GM12801 (cell line): ENCODE measurements around the gene CDC16.

Source experiments
- TF ChIP-seq, protein P1 (sequence below): IDR thresholded peaks from one replicate; pipeline ENCODE4 v1.5.1; 2011; ENCODE audit warnings: control low read depth; ENCODE audit not compliant: insufficient read length; ENCODE audit errors: extremely low read depth

The CDC16 gene

DNA sequence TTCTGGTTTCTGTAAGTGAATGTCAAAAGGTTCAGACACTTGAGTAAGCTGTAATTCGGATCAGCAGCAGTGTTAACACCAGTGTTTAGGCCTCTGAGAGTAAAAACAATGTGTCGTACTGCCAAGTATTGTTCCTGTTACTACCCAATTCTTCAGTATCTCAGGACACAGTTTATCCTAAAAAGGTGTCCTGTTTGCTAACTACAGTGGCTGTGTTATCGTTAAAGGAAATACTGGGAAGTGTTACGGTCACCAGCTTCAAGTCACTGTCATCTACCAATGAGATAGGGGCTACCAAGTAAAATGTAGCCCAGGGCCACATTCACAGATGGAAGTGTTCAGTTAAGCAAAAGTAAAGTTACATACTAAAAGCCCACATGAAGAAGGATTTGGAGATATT lies 44.4 kb downstream of the CDC16 start:
- TF ChIP-seq, protein P1, sequence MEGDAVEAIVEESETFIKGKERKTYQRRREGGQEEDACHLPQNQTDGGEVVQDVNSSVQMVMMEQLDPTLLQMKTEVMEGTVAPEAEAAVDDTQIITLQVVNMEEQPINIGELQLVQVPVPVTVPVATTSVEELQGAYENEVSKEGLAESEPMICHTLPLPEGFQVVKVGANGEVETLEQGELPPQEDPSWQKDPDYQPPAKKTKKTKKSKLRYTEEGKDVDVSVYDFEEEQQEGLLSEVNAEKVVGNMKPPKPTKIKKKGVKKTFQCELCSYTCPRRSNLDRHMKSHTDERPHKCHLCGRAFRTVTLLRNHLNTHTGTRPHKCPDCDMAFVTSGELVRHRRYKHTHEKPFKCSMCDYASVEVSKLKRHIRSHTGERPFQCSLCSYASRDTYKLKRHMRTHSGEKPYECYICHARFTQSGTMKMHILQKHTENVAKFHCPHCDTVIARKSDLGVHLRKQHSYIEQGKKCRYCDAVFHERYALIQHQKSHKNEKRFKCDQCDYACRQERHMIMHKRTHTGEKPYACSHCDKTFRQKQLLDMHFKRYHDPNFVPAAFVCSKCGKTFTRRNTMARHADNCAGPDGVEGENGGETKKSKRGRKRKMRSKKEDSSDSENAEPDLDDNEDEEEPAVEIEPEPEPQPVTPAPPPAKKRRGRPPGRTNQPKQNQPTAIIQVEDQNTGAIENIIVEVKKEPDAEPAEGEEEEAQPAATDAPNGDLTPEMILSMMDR, result no peak

DNA sequence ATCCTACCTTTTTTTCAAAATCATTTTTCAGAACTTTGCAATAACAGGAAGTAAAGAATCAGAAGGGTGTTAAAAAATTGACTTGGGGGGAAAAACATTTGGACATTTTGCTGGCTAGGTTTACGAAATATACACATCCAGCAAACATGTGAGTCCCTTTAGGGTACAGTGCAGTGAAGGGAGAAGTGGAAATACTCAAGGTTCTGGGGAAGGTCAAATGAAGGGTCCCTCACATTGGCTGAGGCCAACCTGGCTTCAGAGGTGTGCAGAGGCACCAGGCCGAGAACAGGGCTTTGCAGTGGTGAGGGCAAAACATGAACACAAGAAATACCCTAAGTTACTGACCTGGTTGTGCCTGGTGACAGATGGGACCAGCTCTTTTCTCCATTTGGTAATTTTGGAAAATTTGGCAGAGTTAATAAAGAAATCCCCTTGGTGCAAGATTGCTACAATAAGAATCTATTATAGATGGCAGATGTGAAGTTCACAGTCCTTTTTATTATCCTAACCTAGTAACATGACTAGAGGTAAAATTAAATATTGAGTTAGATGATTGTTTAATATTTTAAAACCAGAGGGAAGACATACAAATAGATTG lies 45.2 kb downstream of the CDC16 start:
- TF ChIP-seq, protein P1, result no peak

DNA sequence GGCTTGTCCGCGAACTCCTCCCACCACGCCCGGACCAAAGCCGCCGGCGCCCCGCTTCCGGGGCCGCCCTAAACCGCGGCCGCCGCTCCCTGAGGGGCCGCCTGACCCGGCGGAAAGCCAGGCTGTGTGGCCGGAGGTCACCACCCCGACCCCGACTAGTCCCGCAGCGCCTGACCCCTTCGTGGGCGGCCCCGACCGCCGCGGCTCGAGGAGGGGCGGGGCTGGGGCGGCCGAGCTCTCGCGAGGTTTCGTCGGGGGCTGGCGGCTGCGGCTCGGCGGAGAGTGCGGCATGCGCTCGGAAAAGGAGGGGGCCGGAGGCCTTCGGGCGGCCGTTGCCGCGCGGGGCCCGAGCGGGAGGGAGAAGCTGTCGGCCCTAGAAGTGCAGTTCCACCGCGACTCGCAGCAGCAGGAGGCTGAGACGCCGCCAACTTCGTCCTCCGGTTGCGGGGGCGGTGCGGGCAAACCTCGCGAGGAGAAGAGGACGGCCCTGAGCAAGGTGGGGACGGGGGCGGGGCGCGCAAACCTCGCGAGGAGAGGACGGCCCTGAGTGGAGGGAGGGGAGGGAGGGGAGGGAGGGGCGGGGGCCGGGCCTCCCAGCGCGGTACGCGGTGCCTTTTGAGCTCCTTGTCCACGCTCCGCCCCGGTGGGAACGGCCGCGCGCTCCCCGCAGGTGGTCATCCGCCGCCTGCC lies 46.8 kb downstream of the CDC16 start, which contains the start of gene UPF3A:
TSS of gene UPF3A (plus strand) at position 251 of the 690 bp plus-strand sequence. CDS start at position 290, 39 bp downstream.
- TF ChIP-seq, protein P1, result no peak

DNA sequence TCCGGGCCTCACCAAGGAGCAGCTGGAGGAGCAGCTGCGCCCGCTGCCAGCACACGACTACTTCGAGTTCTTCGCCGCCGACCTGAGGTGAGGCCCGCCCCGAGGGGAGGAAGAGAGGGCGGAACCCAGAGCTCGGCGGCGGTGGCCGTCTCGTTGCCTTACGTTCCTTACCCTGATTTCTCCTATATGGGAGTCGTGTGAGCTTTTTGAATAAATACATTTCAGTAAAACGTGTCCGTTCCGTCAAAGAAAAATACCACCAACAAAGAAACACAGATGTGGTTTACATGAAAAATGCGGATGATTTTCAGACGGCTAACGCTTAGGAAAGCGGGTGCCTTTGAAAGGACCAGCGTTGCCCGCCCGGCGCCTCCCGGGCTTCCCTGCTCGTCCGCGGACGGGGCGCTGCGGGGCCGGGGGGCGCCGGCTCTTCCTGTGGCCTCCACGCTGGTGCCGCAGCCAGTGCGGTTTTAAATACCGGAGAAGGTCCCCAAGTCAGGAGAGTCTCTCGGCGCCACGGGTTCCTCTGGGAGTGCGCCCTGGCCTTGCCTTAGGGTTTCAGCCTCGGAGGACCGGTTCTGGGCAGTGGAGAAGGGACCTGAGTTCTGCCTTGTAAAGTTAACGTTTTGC lies 47.5 kb downstream of the CDC16 start:
- TF ChIP-seq, protein P1, result no peak

DNA sequence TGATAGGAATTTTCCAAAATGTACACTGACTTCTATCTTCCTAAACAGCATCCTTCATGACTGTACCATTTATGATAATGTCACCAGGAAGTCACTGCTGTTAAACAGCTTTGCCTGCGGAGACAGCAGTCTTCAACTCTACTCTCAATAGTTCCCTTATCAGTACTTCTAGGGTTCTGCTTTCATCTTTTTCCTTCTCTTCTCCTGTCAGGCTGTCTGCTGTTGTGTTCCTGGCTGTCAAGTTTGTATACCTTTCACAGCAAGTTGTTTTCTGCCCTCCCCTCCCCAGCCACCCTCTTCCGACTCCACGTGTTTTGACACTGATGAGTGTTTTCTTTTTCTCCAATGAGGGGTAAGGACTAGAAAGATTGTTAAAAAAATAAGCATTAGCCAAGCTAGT lies 48.9 kb downstream of the CDC16 start:
- TF ChIP-seq, protein P1, result no peak

DNA sequence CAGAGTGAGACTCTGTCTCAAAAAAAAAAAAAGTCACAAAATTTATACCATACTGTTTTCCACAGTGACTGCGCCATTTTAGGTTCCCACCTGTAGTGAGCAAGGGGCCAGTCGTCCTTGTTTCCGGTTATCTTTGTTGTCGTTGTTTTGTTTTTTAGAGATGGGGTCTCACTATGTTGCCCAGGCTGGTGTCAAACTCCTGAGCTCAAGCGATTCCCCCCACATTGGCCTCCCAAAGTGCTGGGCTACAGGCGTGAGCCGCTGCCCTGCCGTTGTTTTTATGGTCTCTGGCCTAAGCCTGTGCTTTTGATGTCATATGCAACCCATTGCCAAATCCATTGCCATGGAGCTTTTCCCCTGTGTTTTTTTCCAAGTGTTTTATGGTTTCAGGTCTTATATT lies 50.0 kb downstream of the CDC16 start:
- TF ChIP-seq, protein P1, result no peak

DNA sequence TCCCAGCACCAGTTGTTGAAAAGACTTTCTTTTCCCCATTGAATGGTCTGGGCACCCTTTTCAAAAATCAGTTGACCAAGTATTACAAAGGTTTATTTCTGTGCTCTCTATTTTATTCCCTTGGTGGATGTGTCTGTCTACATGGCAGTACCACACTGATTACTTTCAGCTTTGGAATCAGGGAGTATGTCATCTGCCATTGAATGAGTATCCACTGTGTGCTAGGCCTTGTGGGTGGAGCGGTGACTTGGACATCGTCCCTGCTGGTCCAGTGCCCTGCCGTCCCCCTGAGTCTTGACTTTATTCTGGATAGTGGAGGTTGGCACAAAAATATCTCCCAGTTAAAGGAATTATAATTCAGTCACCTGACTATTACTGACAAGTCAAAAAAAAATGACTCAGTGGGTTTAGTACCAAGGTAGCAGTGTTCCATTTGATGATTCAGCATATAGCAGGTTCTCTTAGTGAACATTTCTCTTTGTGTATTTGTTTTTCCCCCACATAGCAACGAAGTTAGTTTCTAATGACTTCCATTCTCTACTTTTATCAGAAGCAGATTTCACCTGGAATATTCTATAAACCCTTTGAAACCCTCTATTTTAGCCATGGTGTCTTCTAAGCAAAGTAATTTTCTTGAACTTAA lies 50.6 kb downstream of the CDC16 start:
- TF ChIP-seq, protein P1, result no peak
